ENCODE results near the gene MLEC. TPM values are rescaled to one million over a fixed set of nuclear protein-coding genes. Genes with fewer than 3 reads are reported as not detected.

MLEC gene
- total RNA-seq, 1 experiment from 2014 or later: 181 TPM

DNA sequence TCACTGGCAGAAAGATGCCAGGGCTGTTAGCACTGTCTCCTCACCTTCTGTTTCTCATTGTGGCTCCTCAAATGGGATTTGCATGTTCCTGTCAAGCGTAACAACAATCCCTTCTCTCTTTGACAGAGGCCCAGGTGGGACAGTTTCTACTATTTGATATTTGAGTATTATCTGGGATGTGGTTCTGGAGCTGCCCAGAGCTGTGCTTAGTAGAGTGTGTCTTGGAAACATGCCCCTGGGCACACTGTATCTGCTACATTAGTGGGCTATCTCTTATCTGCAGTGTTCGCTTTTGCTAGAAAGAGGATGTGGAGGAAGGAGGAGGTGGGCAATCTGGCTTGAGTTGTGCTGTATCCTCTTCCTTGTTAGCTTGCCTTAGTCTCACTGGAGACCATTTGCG, 34.9 kb downstream of the MLEC start:
- H3K4me3 Mint-ChIP-seq: no peak overlapping the region
- Histone ChIP-seq H4K91ac (ENCODE audit: insufficient read length, low read depth, low read length) (no peak overlapping the region), H3T11ph (ENCODE audit: low read length) (no peak overlapping the region), H2BK120ac (ENCODE audit: low read depth, low read length, poor library complexity, severe bottlenecking) (no peak overlapping the region), H4K8ac (replicated peaks; ENCODE audit: insufficient read length, low read depth, low read length) (no peak overlapping the region), H4K20me1 (ENCODE audit: control insufficient read depth, insufficient read depth, insufficient read length) (no peaks in the 10 kb centered on the region), H4K5ac (ENCODE audit: insufficient read length, low read depth, low read length) (no peak overlapping the region), H3K9me3 (ENCODE audit: control insufficient read depth, low read depth, low read length) (no peaks in the 10 kb centered on the region), H3K4me1 (ENCODE audit: insufficient read depth, low read length) (no peaks in the 10 kb centered on the region), H2AK5ac (ENCODE audit: insufficient read length, low read length) (no peak overlapping the region), H2BK5ac (ENCODE audit: insufficient read length, low read length) (no peak overlapping the region), H3K23ac (ENCODE audit: insufficient read length, low read depth, low read length) (no peak overlapping the region), H3K4ac (ENCODE audit: low read depth, low read length) (no peak overlapping the region), H3K27ac (ENCODE audit: insufficient read length, low read depth, low read length) (no peak overlapping the region), H2BK12ac (ENCODE audit: insufficient read length, low read depth, low read length) (no peak overlapping the region), H3K23me2 (ENCODE audit: insufficient read length, low read depth, low read length, poor library complexity, severe bottlenecking) (peaks cover 5% of the 10 kb centered on the region), H3K4me2 (ENCODE audit: insufficient read depth, insufficient read length, low read length) (no peak overlapping the region), H2AFZ (ENCODE audit: low read length) (no peak overlapping the region), H3K27me3 (ENCODE audit: insufficient read depth, low read length) (no peaks in the 10 kb centered on the region), H2BK20ac (ENCODE audit: low read depth, low read length, poor library complexity, severe bottlenecking) (no peak overlapping the region), H3K9ac (ENCODE audit: extremely low read depth, insufficient read length, low read length) (no peak overlapping the region), H3K79me2 (ENCODE audit: insufficient read depth, low read length) (0 out of 2 replicates have a peak, but pooled peaks cover 2% of the 10 kb centered on the region), H3K56ac (ENCODE audit: insufficient read length, low read depth, low read length) (no peak overlapping the region), H3K14ac (ENCODE audit: insufficient read depth, low read length) (no peak overlapping the region), H3K18ac (ENCODE audit: insufficient read length, low read depth, low read length) (no peak overlapping the region), H2BK15ac (ENCODE audit: low read depth, low read length) (no peak overlapping the region), H3K79me1 (ENCODE audit: insufficient read depth, low read depth, low read length, poor library complexity, severe bottlenecking) (no peaks in the 10 kb centered on the region)
- H3K4me1 Mint-ChIP-seq: peaks cover 14 to 17% of the 10 kb centered on the region in 2 experiments
- no CpG with 5 or more reads among the region's 3 CpGs for WGBS (ENCODE audit: extremely low coverage, insufficient read length, low lambda C conversion rate)
- no peak for DNase-seq
- H3K36me3 Mint-ChIP-seq (ENCODE audit: insufficient read depth in 1 of 3, low read depth in 3 of 3): peaks cover 33 to 72% (median 67%) of the 10 kb centered on the region in 3 experiments
- H3K9me3 Mint-ChIP-seq: no peaks in the 10 kb centered on the region; a peak in 1 of 5 replicates
- no peak overlapping the region for H3K27ac Mint-ChIP-seq
- peaks cover 7% of the 10 kb centered on the region; the same call in 1 of the 2 replicates for H3K27me3 Mint-ChIP-seq (ENCODE audit: low read depth)
- TF ChIP-seq, protein P1, sequence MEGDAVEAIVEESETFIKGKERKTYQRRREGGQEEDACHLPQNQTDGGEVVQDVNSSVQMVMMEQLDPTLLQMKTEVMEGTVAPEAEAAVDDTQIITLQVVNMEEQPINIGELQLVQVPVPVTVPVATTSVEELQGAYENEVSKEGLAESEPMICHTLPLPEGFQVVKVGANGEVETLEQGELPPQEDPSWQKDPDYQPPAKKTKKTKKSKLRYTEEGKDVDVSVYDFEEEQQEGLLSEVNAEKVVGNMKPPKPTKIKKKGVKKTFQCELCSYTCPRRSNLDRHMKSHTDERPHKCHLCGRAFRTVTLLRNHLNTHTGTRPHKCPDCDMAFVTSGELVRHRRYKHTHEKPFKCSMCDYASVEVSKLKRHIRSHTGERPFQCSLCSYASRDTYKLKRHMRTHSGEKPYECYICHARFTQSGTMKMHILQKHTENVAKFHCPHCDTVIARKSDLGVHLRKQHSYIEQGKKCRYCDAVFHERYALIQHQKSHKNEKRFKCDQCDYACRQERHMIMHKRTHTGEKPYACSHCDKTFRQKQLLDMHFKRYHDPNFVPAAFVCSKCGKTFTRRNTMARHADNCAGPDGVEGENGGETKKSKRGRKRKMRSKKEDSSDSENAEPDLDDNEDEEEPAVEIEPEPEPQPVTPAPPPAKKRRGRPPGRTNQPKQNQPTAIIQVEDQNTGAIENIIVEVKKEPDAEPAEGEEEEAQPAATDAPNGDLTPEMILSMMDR (conservative IDR thresholded peaks at IDR 0.05): no peak
